ENCODE results near the gene OSCP1.
A peak's percentile ranks its signal among the peaks of the same experiment; 100 is the strongest.

OSCP1 gene

GRCh38 chr1:36380782-36381181, 69.5 kb downstream of the OSCP1 start:
- DNase-seq = no peak

DNA sequence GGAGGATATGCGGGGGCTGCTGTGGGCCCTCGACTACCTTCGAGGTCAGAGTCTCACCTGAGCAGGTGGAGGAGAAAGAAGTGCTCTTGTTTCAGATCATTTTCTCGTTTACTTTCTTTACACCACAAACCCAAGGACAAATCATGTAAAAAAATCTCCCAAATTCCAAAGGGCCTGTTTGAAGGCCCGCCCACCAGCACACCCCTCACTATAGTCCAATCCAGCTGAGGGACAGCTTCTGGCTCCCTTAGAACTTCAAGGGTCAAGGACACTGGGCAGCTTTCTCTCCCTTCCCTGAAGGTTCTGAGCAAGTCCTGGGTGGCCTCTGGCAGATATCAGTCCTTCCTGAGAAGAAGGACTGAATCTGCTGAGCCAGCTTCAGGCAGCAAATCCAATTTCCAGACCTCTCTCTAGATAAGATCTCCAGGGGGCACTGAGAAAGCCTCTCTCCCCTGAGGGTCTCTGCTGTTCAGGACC, 70.1 kb downstream of the OSCP1 start:
- DNase-seq = no peak

GRCh38 chr1:36377791-36378492, 72.3 kb downstream of the OSCP1 start:
- no peak for DNase-seq

GRCh38 chr1:36372617-36373016, 77.6 kb downstream of the OSCP1 start:
- no peak for DNase-seq

DNA sequence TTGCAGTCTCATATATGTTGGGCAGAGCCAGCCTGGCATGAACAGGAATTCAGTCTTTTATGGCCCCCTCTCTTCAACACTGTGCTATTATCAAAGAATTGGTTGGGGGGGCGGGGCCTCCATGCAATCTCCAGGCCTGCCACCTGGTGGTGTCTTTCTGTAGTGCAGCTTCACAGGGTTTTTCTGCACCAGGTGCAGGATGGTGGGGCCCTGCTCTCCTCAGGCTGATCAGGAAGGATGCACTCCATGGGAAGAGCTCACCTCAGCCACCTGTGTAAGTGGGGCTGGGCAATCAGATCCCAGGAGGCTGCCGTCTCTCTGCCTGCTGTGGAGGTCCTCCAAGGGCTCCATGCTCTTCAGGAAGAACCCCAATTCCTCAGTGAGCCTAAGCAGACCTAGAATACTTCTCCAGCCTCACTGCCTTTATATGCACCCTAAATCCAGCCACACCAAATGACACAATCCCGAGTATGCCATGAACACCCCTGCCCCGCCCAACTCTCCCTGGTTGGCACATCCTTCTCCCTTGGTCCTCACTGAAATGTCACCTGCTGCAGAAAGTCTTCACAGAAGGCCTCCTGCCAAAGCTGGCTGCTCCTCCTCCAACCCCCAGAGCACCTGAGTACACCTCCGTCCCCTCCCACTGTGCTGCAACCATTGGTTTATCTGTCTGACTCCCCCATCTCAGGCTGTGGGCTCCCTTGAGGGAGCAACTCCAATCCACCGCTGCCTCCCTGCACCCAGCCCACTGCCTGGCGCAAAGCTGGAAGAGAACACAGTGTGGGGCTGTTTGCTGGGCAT, 81.0 kb downstream of the OSCP1 start:
- peak; percentile 21 for DNase-seq

Data from NCI-H748 treated with DMSO at 0.1 percent for 48 hours (cell line).